Stimulated activated CD8-positive, alpha-beta memory T cell treated with anti-CD3 and anti-CD28 coated beads, Interleukin-7, amount 100 ng/mL, for 48 hours (primary cell): ENCODE measurements around the gene STK32B.

Experiments used
- DNase-seq, 2 donors: peaks; one replicate each; pipeline ENCODE4 v3.0.0-alpha.2; 2020; ENCODE audit warnings: low read depth in 1 of 2; ENCODE audit errors: extremely low read depth in 1 of 2

STK32B gene

GRCh38 chr4:5337731-5338130, 286.5 kb downstream of the STK32B start:
- no peak for DNase-seq

- DNase-seq, result no peak
Measured at GRCh38 chr4:5338531-5338930, 287.3 kb downstream of the STK32B start.

GRCh38 chr4:5340991-5341451, 289.7 kb downstream of the STK32B start:
- no peak for DNase-seq

GRCh38 chr4:5341526-5341925, 290.2 kb downstream of the STK32B start:
- DNase-seq, result no peak

- DNase-seq, result no peak
Measured at GRCh38 chr4:5355846-5356245, 304.6 kb downstream of the STK32B start.

- no peak for DNase-seq
Measured at GRCh38 chr4:5357870-5358269, 306.6 kb downstream of the STK32B start.

GRCh38 chr4:5361968-5362367, 310.7 kb downstream of the STK32B start:
- DNase-seq, result no peak

DNA sequence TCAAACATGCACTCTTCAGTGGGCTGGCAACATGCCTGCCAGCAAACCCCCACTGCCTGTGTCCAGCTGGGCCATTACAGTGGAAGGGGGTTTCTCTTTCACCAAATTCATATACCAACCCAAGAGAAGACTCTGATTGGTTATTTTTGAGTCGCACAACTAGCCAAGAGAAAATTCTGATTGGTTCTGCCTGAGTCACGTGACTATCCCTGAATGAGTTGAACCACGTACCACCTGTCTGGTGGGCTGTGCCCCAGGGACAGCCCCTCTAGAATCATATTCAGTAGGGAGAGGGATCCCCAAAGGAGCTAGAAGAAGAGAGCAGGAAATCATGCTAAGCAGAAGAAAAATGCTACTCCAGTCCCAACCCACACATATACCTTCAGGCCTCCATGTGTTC, 313.1 kb downstream of the STK32B start:
- no peak for DNase-seq

DNA sequence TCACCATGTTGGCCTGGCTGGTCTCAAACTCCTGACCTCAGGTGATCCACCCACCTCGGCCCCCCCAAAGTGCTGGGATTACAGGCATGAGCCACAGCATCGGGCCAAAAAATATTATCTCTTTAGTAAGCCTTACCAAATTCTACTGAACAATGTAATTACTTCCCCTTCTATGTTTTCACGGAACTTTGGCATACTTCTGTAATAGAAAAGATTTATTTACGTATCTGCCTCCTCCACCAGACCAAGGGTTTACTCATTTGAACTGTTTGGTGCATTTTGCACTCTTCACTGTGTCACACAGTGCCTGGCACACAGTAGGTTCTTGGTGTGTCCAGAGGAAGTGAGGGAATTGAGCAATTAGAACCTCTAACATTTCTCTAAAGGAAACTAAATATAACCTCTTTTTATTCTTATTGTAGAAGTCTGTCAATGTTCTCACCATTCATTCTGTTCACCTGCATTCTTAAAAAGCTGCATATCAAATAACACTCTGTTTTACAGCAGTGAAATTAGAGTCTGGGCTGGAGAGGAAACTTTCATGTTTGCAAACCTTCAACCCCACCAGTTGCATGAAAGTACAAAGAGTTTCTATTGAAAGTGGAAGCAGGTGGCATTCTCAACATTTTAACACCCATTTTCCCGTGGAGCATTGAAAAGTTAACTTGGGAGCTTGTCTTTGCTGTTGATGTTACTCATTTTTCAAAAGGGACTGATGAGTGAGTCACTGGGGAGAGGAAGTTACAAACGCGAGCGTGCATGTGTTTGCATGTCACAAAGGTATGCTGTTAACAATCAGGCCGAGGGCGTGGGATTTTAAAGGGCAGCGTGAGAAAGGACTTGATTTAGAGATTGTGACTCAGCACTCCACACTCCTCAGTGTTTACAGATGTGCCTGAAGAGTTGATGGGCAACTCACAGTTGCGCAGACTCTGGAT, 314.1 kb downstream of the STK32B start:
- DNase-seq, result no peak

DNA sequence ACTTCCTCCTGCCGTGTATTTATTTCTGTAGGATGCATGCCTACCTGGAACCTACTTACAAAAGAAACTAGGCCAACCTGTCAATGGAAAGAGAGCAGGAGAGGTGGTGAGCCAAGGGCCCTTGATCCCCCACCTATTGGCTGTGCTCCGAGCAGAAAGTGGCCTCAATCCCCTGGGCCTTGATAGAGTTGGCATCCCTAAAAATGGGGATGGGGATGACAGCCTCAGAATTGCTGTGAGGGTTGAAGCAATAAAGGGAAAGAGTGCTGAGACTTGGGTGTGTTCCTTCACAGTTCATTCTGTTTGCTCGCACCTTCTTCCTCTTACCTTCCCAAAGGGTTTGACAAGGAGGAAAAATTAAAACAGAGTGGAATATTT, 314.7 kb downstream of the STK32B start:
- DNase-seq, result no peak

- DNase-seq, result no peak
Measured at GRCh38 chr4:5366421-5366820, 315.1 kb downstream of the STK32B start.

DNA sequence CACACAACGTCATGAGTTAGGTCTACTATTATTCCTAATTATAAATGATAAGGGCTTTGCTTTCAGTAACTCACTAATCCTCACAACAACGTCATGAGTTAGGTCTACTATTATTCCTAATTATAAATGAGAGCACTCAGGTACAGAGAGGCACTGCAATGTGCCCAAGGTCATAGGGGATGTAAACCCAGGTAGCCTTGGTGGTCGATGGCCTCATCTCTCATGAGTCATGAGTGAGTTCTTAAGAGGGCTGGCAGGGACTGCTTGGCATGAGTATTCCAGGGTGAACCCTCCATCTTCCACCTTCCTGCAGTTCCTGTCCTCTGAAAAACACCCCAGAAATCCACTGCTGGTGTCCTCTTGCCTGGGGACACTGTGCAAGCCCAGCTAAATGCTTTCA, 317.1 kb downstream of the STK32B start:
- DNase-seq, result no peak

DNA sequence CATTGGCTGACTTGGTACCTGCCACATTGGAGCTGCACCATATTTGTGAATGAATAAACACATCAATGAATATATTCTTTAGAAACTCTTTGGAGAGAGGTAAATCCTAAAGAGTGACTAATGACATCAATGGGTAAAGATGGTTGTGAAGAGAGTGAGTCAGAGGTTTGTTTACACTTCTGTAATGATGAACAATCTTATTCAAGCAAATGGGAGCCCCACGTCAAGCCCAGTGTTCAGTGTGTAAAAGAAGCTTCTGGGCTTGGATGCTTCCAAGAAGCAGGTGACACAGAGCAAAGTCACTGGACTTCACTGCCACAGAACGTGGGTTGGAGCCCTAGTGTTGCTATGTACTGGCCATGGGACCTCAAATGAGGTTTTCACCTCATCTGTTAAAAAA, 319.0 kb downstream of the STK32B start:
- no peak for DNase-seq

- no peak for DNase-seq
Measured at GRCh38 chr4:5371415-5372190, 320.3 kb downstream of the STK32B start.

DNA sequence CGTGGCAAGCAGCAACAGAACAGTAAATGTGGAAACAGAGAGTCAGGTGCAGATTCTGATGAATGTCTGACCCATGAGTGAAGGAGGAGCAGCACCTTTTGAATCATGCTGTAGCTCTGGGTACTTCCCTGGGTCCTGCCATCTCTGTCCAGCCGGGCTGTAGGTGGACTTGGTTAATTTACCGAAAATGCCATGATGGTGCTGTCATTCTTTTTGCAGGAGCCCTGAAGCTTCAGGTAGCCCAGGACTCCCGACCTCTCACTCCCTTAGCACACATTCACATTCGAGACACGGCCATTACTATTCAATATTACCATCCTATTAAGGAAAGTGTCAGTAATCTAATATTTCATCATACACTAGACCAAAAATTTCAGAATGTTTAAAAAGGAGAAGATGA, 320.9 kb downstream of the STK32B start:
- DNase-seq, result no peak

DNA sequence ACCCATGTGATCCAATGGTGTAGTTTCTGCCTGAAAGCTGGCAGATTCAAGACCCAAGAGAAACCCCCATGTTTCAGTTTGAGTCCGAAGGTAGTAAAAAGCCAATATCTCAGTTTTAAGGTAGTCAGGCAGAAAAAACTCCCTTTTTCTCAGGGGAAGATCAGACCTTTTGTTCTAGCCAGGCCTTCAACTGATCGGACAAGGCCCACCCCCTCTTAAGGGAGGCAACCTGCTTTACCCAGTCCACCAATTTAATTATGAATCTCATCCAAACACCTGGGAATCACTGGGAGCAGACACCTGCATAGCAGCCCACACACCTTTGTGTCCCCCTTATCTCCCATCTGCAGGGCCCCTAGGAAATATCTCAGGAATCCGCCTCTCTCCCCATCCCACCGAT, 322.0 kb downstream of the STK32B start:
- no peak for DNase-seq

GRCh38 chr4:5374592-5374991, 323.3 kb downstream of the STK32B start:
- DNase-seq, result no peak

DNA sequence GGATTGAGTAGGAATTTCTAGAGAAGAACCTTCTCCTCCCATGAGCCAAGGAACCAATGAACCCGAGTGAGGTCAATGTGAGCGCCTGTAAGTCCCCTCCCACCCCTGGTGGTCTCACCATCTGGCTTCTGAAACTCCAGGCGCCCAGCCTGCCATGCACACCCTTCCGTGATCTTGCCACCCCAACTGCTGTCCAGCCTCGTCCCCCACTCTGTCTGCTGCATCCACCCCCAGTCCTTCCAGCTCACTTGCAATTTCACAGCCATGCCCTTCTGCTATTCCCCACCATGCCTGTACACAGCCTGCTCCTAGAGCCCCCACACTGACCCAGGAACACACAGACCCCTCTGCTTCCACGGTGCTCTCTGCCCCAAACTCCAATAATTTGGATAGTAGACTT, 323.7 kb downstream of the STK32B start:
- no peak for DNase-seq

GRCh38 chr4:5376015-5376414, 324.7 kb downstream of the STK32B start:
- no peak for DNase-seq

- no peak for DNase-seq
Measured at GRCh38 chr4:5378002-5378401, 326.7 kb downstream of the STK32B start.

DNA sequence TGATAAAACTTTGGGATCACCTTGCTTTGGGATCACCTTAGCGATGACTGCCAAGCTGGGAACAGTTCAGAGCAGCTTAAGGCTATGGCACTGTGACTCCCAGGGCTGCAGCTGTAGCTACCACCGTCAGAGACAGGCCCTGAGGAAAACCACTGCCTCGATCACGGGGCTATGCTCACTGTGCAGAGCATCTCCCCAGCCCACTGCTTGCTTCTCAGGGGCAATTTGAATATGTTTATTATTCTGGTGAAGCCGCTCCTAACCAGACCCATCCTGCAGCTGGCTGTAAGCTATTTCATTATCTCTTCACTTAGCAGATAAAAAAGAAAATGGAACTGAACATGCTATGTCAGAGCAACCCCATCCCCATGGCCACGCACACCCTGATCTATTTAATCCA, 328.6 kb downstream of the STK32B start:
- DNase-seq, result no peak

DNA sequence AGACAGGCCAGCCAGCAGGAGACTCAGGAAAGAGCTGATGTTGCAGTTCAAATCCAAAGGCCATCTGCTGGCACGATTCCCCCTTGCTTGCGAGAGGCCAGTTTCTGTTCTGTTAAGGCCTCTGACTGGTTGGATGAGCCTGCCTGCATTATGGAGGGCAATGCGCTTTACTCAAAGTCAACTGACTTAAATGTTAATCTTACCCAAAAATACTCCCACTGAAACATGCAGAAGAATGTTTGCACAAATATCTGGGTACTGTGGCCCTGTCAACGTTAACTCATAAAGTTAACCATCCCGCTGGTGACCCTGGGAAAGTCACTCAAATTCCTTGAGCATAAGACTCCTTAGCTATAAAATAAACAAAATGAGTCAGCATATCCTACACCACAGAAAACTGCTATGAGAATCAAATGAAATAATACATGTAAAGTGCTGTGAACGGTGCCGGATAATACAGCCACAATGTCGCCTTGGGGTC, 330.7 kb downstream of the STK32B start:
- no peak for DNase-seq
